ENCODE measurements around the gene RNF182. TPM values are rescaled to one million over a fixed set of nuclear protein-coding genes. Genes with fewer than 3 reads are reported as not detected.
"Not testable (repeated sequence)": the region's sequence is repeated elsewhere in the genome, so short reads cannot be mapped to it uniquely, and the experiment has no call there.

The RNF182 gene
- total RNA-seq, 1 donor from 2014 or later, result 1.7 TPM

DNA sequence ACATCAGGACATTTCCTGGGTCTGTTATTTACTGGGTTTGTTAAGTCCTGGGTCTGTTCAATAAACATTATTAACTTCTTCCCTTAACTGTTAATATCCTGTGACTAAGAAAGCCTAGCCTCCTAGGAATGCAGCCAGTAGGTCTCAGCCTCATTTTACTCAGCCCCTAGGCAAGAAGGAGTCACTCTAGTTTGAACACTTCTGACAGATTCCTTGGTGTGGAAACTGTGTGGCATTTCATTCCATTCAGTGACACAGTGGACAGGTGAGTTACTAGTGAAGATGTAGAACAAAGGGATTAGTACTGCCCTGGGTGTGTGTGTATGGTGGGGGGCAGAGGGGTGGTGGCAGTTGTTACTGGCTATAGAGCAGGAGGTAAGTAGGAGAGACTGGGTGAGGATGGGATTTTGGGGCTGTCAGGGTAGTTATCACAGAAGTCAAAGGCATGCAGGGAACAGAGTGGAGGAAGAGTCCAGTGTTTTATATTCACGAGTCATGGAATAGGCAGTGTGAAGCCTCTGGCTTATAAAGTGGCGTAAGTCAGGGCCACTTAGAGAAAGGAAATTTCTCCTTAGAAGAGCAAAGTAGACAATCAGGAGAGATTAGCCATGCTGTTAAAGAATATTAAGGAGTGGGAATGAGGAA is 28.4 kb downstream of the RNF182 start:
- DNase-seq (ENCODE audit: low spot score), result no peak

DNA sequence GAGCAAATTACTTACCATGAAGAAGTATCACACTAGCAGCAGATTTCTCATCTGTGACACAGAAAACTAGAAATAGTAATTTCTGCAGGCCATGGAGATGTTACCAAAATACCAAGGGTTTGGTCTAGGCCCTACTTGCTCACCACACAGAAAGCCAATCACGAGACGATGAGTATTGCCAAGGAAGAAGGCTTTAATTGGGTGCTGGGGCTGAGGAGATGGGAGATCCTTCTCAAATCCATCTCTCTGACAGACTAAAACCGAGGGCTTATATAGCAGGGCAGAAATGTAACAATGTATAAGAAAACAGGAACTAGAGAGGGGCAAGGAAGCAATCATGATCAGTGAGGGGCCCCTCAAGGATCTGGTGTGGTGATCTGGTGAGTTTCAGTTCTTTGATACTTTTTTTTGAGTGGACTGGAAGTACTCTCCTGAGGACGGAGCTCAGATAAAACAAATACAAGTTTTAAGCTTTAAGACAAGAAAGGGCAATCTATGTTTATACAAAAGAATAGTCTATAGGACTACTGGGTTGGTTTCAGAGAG is 40.9 kb downstream of the RNF182 start:
- DNase-seq (ENCODE audit: low spot score), result no peak

DNA sequence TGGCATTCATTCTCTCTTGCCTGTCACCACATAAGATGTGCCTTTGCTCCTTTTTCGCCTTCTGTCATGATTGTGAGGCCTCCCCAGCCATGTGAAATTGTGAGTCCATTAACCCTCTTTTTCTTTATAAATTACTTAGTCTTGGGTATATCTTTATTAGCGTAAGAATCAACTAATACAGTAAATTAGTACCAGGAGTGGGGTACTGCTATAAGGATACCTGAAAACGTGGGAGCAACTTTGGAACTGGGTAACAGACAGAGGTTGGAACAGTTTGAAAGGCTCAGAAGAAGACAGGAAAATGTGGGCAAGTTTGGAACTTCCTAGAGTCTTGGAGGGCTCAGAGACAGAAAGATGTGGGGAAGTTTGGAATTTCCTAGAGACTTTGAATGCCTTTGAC is 46.6 kb downstream of the RNF182 start:
- DNase-seq (ENCODE audit: low spot score), result no peak

DNA sequence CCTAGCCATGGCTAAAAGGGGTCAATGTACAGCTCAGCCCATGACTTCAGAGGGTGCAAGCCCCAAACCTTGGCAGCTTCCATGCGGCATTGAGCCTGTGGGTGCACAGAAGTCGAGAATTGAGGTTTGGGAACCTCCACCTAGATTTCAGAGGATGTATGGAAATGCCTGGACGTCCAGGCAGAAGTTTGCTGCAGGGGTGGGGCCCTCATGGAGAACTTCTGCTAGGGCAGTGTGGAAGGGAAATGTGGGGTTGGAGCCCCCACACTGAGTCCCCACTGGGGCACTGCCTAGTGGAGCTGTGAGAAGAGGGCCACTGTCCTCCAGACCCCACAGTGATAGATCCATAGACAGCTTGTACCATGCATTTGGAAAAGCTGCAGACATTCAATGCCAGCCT is 47.9 kb downstream of the RNF182 start:
- DNase-seq (ENCODE audit: low spot score), result not testable (repeated sequence)

DNA sequence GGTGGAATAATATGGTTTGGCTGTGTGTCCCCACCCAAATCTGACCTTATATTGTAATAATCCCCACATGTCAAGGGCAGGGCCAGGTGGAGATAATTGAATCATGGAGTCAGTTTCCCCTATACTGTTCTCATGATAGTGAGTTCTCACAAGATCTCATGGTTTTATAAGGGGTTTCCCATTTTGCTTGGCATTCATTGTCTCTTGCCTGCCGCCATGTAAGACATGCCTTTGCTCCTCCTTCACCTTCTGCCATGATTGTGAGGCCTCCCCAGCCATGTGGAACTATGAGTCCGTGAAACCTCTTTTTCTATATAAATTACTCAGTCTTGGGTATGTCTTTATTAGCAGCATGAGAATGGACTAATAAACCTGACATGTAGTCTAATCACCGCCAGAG is 48.7 kb downstream of the RNF182 start:
- DNase-seq (ENCODE audit: low spot score), result not testable (repeated sequence)

DNA sequence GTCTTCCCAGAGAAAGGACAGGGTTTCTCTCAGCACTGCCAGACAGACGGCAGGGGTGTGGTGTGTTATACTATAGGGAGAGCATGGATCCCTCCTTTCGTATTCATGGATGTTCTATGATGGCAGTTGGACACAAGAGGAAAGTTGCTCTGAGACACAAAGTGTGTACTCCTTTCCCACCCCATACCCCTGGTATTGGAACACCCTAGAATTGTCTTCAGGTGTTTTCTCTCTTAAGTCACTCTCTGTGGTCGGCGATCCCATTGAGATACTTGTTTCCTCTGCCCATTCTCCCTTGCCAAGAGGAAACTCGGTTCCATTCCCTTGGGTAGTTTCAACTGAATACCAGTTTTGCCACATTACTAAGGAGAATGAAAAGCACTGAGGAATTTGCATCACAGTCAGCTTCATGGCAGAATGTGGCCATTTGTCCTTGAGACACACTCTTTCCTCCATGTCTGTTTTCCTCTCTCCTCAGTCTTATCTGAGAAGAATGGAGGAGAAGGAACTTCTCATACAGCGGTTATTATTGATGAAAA is 53.4 kb downstream of the RNF182 start:
- DNase-seq (ENCODE audit: low spot score), result no peak

DNA sequence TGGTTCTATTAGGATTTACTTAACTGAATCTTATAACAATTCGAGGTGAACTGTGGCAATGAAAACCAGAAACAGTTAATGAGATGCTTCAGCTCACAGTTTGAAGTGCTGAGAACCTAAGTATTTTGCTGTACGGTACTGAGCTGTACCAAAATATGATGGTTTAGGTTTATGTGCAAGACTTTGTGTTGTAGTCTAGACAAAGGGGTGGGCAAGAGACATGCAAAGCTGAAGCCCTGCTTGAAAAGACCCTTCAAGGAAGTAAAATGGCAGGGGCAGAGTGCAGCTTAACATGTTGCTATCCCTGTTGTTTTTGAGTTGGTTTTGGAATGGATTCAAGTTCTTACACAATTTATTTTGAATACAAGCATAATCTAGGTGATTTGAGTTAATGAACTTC is 54.0 kb downstream of the RNF182 start:
- DNase-seq (ENCODE audit: low spot score), result no peak

DNA sequence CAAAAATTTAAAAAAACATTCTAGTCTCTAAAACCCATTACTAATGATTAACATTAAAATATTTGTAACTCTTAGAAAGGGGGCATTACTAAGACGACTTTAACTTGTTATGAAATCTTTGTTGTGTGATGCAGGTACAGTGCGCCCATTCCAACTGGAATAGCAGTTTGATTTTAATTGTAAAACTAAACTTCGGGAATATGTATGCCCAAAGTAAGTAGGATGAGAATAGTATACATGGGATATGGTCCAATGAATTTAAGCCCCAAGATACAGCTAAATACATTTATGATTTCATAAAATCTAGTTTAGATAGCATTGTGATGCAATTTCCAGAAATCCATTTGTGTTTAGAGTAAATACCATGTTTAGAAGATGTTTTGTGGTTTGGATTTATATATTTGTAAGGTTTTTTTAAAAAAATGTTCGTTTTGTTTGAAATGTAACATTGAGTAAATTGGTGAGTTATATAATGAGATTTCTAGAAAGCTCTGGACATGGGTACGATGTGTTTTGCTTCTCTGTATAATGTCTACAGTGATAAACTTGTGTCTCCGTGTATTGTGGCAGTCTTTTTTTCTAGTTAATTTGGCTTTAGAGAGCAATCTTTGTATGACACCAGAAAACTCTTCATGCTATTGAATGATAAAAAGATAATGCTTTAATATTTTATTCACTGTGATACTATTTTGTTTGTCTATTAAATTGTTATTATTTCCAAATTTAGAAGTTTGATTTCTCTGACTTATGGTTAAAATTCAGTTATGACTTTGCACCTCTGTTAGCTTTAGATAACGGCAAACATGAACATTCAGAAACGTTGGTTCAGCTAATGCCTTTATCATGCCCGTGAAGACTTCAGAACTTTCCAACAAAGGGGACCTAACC is 54.8 kb downstream of the RNF182 start:
- DNase-seq (ENCODE audit: low spot score), result no peak

DNA sequence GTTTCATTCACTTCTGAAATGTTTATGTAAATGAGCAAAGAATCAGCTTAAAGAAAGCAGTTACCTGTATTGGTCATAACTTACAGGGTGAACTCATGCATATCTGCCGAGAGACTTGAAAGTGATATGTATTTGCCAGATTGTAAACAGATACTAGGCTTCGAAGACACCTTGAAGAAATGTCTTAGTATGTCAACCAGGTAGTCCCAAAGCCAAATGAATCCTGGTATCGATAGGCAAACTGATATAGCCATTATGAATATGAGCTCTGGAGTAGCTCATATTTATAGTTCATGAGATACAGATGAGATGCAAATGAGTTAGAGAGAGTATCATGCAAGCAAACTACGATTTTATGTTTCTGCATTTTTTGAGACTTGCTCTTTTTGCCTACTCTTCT is 55.8 kb downstream of the RNF182 start:
- DNase-seq (ENCODE audit: low spot score), result no peak

DNA sequence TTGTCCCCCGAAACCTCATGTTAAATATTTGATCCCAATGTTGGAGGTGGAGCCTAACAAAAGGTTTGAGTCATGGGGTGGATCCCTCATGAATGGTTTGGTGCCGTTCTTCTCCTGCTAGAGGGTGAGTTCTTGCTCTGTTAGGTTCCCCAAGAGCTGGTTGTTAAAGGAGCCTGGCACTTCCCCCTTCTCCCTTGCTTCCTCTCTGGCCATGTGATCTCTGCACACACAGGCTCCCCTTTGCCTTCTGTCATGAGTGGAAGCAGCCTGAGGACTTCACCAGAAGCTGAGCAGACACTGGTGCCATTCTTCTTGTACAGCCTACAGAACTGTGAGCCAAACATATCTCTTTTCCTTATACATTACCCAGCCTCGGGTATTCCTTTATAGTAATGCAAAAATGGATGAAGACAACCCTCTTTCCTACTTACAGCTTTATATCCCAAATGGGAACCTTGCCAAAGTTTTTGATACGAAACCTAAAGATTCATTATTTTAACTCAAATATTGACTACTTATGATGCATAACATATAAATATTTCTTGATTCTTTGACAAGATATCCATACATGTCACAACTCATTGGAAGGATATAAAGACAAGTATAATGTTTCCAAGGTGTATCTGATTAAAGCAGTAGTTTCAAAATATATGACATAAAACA is 61.0 kb downstream of the RNF182 start:
- DNase-seq (ENCODE audit: low spot score), result no peak

DNA sequence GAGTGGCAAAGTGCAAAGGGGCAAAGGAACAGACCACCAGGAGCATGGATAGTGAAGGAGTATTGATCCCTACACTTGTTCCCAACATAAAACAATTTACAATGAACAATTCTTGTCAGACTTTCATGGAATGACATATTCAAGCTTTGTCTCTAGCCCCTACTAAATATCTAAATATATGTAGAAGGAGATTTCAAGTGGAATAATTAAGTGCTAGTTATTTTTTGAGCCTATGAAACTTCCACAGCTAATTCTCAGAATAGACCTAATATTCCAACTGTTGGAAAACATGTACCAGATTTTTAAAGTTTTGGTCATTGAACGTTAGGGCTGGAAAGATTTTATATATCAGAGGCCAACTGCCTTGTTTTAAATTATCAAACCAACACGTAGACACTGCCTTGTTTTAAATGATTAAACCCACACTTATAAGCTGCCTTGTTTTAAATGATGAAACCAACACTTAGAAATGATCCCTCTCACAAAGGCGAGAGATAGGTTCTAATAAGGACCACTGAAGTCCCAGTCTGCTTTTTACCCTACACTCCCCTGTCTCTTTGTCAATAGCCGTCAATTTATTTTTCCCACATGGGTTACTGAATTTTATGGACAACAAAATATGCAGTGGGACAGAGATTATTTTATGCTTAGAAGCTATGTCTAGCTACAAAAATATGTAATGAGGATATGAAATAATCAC is 62.1 kb downstream of the RNF182 start:
- no peak for DNase-seq (ENCODE audit: low spot score)

DNA sequence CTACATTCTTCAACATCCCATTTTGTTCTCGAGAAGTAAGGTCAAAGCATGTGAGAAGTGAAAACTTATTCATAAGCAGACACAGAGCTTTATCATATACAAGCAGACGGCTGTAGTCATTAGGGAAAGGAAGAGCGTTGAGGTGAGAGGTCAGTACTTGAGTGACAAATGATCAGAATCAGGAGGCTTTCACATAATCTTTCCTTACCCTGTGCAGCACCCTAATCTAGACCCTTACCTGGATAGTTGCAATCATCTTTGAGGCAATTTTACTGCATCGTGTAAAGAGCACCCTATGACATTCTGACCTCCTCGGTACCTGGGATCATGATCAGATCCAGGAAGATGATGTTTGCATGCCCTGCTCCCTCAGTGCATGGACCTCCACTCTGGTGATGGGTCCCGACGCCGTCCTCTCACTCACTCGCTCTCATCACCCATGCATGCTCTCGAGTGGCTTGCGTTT is 62.7 kb downstream of the RNF182 start:
- DNase-seq (ENCODE audit: low spot score), result no peak

DNA sequence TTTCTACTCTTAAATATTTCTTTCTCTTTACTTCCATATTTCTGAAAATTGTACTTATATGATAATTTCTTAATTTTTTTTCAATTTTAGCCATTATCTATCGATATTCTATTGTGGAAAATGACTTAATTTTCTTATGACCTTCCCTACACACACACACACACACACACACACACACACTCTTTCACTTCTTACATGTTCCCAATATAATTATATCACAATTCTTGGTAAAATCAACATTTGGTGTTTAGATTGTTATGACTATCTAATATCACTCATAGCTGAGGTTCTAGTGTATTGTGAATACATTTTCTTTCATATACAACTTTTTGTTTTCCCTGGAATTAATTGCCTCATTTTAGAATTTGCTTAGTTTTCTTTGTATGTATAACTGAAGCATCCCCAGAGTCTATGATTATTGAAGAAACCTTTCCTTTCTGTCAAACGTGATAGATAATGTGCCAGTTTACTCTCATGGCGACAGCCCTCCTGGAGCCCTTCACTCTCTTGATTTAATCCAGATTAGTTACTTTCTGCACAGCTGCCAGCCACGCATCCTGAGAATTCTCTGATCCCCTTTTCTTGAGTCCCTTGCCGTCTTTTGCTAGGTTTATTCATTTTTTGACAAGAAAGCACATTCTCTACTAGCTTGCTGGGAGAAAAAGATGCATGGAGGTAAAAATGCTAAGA is 63.4 kb downstream of the RNF182 start:
- DNase-seq (ENCODE audit: low spot score), result no peak

DNA sequence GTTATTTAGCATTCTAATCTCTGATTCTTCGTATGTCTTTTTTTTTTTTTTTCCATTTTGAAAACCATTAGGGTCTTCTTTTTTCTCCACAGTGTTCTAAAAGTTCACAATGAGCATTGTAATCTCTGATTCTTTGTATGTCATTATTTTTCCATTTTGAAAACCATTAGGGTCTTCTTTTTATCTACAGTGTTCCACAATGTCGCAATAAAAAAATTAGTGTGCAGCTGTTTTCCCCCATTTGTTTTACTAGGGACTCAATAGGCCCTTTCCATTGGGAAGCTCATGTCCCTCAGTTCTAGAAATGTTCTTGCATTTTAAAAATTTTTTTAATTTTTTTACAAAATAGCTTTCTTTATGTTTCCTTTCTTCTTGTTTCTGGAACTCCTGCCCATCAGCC is 64.2 kb downstream of the RNF182 start:
- no peak for DNase-seq (ENCODE audit: low spot score)

DNA sequence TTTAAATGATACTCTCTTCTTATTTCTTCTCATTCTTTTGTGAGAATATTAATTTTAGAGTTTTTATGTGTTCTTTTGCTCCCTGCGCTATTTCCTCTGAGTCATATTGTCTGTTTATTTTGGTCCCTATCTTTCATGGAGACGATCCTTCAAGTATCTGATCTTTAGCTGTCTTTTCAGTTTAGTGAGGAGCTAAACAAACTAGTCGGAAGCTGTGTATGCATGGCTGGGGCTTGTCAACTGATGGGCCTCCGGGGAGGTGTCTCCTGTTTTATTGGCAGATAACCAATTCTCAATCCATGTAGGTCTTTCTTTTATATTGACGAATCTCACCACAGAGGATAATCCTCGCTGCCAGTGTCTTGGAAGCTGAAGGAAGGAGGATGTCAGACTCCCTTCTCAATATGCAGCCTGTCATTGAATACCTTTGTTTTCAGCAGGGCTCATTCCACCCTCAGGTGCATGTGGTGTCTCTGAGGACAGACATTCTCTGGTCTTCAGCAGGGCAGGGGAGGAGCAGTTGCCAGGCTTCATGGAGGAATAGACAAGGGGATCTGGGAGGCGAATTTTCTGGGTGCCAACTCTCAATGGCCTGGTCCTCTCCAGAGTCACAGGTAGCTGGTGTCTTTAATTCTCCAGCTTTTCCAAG is 64.9 kb downstream of the RNF182 start:
- DNase-seq (ENCODE audit: low spot score), result no peak

DNA sequence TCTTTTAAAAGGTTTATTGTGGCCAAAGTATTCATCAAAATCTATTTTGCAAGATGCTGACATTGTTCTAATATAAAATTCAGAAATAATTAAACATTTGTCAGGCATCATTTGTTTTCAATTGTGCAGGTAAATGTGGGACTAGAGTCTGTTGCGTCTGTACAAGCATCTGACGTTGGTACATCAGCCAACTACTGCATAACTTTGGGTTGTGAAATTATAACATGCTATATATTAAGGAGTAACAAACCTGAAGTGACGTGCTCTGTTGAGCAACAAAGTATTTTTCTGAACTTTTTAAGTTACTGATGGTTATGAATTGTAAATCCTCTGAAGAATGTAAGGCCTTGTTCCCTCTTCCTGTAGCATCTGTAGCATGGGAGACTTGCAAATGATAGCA is 66.0 kb downstream of the RNF182 start:
- DNase-seq (ENCODE audit: low spot score), result no peak

DNA sequence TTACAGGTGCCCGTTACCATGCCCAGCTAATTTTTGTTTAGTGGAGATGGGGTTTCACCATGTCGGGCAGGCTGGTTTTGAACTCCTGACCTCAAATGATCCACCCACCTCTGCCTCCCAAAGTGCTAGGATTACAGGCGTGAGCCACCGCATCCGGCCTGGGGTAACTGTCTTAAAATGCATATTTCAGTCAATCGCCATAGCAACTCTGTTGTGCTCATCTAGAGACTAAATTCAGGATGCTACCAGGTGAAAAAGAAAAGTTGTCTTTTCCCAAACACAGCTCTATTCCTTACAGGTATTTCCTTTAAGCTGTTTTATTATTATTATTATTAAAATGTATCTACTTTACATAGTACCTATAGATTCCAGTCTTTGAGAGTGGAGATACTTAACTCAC is 66.6 kb downstream of the RNF182 start:
- DNase-seq (ENCODE audit: low spot score), result no peak

DNA sequence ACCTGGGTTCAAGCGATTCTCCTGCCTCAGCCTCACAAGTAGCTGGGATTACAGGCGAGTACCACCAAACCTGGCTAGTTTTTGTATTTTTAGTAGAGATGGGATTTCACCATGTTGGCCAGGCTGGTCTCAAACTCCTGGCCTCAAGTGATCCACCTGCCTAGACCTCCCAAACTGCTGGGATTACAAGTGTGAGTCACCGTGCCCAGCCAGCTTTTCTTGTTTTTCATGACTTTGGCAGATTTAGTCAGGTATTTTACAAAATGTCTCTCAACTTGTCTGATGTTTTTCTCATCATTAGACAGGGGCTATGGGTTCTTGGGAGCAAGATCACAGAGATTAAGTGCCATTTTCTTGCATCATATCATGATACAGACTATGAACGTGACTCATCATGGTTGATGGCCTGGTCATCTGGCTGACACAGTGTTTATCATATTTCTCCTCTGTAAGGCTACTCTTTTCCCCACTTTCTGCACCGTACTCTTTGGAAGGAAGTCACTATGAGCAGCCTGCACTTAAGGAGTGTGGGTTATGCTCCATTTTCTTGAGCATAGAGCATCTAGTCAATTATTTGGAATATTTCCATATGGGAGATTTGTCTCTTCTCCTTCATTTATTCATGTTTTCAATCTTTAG is 67.8 kb downstream of the RNF182 start:
- DNase-seq (ENCODE audit: low spot score), result no peak

DNA sequence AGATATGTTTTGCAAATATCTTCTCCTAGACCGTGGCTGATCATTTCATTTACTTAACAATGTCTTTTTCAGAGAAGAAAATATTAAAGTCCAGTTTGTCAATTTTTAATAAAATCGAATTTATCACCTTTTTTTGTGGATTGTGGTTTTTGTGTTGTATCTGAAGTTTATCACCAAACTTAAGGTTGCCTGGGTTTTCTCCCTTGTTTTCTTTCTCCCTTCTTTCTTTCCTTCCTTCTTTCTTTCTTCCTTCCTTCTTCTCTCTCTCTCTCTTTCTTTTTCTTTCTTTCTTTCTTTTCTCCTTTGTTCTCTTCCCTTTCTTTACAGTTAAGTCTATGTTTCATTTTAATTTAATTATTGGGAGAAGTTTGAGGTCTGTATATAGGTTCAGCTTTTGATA is 68.7 kb downstream of the RNF182 start:
- DNase-seq (ENCODE audit: low spot score), result no peak

Measured in mesenteric fat pad (tissue), 1 donor.